NCI-H345 (cell line): ENCODE data around the gene GCG.
A peak's percentile ranks its signal among the peaks of the same experiment; 100 is the strongest.

Experiments
- DNase-seq: peaks from one replicate; lab custom pipeline; 2025; lab: John Stamatoyannopoulos, UW

The GCG gene

DNA sequence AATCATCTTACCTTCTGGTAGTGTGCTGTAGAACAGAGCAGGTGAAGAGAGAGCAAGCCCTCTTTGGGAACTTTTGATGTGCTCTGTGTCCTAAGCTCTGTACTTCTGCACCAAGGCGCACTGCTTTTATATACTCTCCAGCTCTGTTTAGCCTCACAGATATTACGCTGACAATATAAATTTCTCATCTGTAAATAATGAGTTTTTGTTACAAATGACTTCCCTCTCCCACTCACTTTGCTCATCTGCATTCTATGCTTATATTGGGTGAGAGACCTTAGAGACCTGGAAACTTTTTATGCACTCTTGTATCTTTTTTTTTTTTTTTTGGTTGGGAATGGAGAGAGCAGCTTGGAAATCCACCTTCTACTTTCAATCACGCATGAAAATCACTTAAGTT lies at the start of gene GCG:
Gene GCG (minus strand): TSS at position 101 of the 400 bp plus-strand sequence. CDS start 3,069 bp downstream, outside the sequence.
- DNase-seq = no peak

DNA sequence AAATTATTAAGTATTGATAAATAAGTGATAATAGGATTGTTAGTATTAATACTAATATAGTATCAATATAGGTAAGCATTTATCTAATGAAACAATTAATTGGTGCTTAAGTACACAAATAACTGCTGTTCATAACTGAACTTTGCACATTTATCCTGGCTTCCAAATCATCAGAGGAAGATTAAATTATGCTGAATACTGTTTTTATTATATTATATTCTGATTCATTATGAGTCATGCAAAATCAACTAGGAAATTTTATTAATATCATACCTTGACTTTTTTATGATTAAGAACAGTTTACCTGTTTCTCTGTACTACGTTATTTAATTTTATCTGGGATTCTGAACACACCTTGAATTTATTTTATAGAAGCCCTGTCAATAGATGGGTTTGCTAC lies 48.6 kb upstream of the GCG start:
- DNase-seq = no peak

DNA sequence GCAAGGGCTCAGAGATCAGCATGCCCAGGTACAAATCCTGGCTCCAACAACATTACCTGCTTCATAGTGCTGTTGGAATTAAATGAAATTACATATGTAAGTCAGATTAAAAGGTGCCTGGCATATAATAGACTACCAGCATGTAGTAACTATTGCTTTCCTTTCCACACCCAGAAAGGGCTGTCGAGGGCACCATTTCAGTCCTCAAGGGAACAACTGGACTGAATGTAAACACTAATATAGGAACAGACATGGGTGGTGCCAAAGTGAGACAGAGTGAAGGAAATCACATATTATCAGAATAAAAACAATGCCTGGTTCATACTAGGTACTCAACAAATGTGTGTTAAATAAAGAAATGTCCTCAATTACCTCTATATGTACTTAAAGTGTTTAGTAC lies 47.9 kb upstream of the GCG start:
- no peak for DNase-seq

DNA sequence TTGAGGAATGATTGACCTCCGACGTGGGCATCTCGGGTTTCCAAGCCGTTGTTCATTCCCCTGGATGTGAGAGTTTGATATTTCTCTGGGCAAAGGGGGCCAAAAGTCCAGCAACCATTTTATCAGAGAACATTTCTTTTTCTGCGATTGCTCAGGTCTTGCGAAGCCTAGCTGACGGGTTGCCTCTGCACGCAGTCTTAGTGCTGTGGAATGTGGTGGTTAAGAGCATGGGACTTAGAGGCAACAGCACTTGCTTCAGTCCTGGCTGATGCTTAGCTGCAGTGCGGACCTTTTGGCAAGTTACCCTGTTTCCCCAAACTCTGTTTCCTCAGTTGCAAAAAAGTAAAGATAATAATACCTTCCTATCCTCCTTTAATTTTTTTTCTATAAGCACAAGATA lies 46.2 kb upstream of the GCG start:
- DNase-seq = no peak

DNA sequence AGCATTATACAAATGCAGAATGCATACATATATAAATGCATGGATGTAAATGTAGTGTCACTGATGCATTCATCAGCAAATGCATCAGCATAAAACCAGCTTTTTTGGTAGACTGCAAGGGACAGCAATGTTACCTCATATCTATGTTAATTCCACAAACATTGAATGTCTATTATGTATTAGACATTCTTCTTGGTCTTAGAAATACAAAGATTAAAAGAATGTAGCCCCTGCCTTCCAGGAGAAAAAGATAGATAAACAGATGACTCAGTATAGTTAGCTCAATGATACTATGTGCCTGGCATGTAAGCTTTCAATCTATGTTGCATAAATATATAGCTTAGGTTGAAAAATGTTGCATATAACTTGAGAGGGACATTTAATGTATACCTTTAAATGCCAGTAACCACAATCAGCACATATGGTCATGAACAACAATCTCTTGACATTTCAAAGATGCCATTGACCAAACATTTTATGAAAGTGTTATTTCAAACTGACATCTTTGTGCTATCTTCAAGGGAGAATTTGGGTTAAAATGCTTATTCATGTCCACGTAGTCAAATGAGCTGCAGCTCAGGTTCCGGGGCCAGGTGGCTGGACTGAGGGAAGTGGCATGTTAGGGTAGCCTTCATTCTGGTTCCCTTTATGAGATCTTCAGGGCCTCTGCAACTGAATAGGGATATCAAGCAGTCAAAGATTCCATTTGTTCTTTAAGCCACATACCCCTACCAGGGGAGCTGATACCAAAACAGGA lies 45.2 kb upstream of the GCG start:
- DNase-seq = no peak

DNA sequence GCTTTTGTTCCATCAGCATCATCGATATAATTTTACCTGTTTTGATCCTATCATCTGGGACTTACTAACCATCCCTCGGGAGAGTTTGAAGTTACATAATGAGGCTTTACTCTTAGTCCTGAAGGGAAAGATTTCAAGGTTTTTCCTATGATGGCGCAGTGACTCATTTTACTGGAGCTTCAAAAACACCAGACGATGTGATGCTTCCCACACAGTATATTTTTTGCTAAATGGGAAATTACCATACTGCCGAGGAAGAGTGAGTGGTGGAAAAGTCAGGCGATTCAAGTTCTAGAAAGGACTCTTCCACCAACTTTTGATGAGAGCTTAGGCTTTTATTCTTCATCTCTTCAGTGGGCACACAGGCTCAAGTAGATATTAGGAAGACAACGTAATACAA lies 44.6 kb upstream of the GCG start:
- no peak for DNase-seq

DNA sequence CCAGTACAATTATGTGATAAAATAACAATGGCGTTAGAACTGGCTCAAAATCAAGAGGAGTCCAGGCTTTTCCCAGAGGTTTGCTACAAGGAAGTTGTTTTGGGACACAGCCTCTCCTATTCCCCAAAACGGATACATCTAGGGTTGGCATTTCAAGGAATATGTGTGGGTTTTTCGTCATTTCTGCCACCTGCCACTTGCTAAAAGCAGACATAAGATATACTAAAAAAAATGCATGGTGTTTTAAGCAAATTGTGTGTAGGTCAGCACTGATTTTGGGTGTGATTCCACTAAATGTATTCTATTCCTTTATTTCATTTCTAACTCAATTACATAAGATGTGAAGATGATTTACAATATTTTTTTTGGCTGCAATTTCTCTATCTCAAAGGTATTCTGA lies 36.4 kb upstream of the GCG start:
- DNase-seq = no peak

DNA sequence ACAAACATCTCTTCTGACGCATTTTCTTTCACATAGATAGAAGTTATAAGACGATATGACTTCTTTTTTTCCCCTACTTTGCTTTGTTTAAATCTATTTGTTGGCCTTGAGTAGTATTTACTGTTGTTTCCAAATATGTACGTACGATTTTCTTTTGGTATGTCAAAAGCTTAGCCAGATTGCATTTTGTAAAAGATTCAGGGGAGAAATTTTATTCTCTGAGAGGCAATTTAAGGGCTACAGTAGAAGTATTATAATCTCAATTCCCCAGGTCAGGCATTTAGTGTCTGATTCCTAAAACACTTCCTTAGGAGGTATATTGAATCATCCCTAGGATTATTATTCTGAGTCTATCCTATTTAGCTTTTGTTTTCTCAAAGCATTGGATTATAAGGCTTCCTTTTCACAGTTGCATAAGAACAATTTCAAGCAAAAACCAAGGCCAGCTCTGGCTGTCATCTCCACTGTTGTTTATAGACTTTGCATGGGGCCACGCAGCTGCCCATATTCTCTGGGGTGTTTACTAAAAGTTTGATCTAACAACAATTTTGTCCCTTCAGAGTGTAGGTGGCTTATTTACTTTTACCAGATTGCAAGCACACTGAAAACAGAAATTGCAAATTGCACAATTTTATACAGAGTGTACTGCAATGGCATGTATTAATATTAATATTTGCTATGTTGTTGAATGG lies 33.6 kb upstream of the GCG start:
- DNase-seq = no peak

DNA sequence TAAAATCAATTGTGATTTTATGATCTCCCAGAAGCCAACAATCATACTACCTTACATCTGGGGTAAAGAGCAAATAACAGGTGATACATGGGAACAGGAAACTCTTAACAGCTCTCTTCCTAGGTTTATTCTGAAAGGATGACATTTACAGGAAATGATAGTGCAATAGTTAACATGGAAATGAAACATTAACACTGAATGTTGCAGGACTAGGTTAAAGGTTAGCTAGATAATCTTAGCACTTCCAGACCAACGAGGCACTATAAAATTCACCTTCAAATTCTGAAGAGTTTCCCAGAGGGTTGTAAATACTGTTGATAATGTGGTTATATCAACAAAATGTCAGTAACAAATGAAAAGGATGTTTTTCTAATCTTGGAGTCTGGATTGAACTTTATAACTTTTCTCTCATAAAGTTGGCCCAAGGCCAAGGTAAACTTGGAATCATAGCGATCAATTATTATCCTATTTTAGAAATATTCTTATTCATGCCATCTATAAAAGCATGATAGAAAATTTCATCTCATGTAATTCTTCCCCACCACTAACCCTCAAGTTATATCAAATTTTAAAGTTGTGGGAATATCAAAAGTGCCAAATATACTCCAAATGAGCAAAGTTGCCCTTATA lies 32.9 kb upstream of the GCG start:
- no peak for DNase-seq

DNA sequence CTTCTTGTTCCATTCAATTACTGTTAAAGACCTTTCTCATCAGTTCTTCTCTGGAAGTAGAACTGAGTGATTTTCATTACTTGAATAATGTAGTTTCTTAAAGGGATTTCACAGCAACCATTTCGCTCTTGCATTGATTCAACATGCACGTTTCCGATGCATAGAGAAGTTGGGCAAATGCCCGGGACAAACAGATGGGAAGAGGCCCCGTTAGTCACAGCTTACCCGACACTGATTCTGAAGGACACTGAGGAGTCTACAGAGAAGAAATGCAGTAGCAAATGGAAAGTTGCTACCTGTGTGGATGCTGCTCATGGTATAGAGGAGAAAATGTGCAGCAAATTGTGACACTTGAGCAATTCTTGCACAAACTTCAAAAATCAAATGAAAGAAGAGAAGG lies 32.3 kb upstream of the GCG start:
- DNase-seq = no peak

DNA sequence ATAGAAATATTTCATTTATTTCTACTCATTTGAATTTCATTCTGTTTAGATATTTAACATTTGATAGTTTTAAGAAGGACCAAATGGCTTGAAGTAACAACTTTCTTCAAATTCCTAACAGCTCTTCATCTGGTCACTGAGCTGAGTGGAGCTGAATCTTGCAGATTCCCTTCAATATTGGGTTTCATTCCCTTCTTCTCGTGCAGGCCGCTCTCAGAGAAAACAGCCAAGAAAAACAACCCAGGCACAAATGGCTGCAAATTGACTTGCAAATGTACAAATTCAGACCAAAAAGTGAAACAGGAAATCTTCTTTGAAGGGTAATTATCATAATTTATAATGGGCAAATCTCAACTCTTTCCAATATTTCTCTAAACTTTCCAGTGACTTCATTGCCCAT lies 30.3 kb upstream of the GCG start:
- no peak for DNase-seq

DNA sequence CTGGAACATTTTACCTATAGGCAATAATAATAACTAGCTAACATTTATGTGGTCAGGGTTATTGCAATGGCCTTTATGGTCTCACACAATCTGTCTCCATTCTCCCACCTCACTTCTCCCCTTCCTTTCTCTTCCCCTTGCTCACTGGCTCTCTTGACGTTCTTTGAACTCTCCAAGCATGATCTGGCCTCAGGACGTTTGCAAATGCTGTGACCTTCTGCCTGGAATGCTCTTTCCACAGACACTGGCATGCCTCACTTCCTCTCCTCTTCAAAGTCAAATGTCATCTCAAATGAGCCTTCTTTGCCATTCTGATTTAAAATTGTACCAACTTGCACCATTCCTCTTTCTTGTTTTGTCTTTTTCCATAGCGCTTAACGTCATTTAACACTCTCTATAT lies 25.3 kb upstream of the GCG start:
- no peak for DNase-seq

DNA sequence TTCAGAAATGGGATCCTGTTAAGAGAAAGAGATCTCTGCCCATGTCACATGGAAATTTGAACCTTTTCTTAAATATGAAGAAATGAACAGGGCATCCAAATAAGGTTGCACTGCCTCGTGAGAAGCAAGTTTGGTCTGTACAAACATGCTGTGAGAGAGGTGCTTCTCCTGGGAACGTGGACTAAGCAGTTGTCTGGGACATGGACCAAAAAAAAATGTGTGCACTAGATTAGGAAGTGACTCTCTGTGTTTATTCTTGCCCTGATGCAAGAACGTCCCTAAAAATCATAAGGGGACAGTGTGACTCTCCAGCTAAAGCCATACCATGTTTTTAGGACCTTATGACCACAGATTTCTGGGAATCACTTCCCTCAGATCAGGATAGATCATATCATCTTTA lies 23.7 kb upstream of the GCG start:
- DNase-seq = no peak

DNA sequence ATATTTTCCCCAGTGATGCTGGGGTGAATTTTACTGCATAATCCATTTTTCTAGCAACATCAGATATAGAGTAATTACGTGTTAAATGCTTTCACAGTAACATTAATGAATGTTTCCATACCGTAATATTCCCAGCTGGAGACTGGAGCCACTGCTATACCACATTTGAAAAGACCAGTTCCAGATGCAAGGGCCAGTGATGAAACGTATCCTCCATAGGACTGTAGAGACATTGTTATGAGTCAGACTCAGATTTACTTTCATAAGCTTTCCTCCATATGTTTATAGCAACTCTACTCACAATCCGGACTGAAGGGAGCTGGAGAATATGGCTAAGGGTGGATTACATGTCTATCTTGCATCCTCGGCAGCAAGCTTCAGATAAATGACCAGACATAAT lies 22.7 kb upstream of the GCG start:
- no peak for DNase-seq

DNA sequence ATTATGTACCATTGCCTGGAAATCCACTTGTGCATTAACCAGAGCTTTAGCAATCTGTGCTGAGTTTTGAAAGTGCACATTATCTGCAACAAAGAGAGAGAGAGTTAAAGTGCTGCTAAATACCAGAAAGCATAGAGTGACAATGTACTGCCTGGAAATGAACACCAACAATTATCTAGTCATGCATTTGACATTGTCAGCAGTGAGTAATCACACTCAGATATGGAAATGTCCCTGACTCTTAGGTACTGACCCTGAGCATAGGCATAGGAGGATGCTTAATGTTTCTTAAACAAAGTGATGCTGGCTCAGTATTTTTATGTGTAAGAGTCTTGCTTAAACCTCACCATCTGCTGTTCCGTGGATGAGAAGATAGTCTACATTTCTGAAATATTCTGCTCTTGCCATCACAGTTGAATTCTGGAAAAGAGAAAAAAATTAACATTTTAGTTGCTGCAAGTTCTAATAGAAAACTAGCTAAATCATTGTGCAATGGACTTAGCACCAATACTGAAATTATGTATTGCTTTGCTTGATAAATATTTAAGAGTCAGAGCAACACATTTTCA lies 20.8 kb upstream of the GCG start:
- peak; percentile 18 for DNase-seq

DNA sequence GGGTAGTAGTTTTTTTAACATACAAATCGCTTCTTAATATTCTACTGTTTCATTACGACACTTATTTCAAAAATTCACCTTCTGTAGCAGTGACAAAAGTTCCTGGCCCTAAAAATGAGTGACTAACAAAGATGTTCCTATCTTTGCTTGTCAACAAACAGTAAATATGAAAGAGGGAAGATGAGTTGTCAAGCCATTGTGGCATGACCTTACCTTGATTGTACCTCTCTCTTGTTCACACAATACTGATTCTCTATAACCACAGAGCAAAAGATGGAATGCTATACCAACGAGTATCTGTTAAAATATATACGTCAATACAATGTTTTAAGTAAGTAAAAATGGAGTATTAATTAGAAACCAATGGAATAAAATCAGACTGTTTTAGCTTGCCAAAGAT lies 14.7 kb upstream of the GCG start:
- no peak for DNase-seq

DNA sequence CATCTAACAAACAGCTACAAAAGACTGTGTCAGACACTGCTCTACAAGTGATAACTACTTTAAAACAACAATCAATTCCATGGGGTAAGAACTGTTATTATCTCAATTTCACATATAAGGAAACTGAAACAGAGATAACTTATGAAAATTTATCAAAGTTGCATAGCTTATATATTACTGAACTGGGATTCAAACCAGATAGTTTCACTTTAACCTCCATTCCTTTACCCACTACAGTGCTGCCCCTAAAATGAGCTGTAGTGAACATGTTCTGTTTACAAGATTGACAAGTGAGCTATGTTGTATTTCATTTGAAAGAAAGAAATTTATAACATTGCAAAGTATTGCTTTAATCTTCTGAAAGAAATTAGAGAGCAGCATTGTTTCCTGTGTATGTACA lies 14.1 kb upstream of the GCG start:
- DNase-seq = no peak

DNA sequence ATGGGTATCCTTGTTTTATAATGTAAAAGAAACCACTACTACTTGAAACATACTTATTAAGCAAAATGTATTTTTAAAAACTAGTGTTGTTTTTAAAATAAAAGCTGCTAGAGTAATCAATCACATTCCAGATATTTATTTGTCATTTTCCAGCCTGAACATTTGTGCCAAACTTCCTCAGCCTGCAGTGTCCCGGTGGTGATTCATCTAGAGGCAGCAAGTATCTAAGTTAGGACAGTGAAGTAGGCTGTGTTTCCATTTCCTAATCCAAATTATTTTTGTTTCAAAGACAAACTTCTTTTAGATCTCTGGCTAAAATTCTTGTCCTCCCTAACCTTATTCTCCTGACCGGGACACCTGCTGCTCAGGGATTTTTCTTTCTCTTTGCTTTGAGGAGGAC lies 12.8 kb upstream of the GCG start:
- DNase-seq = no peak

DNA sequence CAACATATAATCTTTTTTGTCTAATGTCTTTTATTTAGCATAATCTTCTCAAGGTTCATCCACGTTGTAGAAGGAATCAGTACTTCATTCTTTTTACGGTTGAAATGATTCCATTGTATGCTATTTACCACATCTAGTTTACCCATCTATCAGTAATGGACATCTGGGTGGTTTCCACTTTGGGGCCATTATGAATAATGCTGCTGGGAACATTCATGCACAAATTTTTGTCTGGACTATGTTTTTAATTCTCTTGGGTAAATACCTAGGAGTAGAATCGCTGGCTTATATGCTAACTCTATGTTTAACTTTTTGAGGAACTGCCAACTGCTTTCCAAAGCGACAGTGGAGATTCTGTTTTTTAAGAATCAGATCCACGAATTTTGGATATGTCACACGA lies 7.4 kb upstream of the GCG start:
- DNase-seq = no peak

DNA sequence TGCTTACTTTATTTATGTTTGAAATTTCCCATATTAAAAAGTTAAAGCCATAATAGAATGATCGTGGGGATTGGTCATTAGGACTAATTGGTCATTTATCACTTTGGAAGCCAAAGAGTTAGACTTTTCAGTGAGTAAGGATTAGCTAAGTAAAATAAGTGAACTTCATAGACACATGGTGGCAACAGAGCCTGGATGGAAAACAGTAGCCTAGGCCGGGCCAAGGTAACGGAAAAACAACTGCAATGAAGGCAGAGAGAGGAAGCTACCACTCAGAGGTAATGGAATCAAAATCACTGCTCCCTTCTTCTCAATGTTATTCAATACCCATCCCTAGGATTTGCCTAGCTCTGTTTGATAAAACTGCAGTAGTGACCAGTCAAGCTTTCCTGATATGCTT lies 4.1 kb upstream of the GCG start:
- no peak for DNase-seq

DNA sequence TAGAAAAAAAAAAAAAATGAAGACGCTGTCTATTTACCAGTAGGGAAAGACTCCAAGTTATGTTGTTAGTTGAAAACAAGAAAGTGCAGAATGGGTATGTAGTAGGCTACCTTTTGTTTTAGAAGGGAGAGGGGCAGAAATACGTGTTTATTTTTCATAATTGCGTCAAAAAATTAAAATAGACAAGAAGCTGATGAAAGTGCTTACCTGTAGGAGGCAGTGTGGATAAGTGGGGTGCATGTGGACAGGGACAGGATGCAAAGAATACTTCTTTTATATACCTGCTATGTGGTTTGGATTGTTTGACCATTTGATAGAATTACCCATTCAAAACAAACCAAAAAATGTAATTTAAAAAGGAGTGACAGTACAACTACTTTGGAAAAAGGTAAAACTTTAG lies 3.0 kb upstream of the GCG start:
- DNase-seq = no peak

DNA sequence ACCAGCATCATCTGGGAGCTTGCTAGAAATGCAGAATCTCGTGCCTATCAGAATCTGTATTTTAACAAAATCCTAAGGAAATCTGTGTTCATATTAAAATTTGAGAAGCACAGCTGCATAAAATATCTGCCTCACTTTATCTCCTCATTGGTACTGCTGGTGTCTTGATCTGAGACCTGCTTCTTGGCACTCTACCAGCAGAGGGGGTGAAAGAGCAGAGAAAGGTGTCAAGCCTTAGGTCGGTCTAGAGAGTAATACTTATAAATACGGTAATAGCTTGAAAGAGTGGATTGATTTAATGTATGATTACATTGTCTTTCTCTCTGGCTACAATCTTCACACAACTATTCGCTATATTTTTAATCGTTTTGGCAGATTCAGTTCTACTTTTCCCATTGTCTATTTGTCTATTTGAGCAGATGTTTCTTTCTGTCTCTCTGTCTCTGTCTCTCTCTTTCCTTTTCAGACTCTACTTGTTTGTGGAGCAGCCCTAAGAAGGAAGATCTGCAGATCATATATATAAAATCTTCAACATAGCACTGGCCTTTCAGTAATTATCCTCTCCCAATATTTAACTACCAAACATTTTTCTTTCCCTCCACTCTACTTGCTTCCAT lies 1.7 kb upstream of the GCG start:
- DNase-seq = peak; percentile 57

DNA sequence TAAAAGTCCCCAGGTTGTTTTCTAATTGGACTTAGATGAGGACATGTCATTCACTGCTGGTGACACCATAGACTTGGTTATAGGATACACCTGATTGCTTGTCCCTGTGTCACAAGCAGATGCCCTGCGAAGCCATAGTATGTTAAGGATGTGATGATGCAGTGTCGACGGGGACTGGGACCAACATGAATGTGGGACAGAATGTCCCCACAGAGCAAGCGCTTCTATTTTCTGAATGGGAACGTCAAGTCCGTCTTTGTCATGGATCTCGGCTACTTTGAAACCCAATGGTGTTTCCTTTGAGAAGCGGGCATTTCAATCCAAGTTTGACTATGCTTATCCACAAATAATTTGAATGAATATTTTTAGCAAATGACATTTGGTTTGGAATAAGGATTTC lies 2.1 kb downstream of the GCG start:
- DNase-seq = no peak
